PC-9 (cell line): ENCODE results near the gene LIX1. TPM values are rescaled to one million over a fixed set of nuclear protein-coding genes. Genes with fewer than 3 reads are reported as not detected.
"Not testable (repeated sequence)": the region's sequence is repeated elsewhere in the genome, so short reads cannot be mapped to it uniquely, and the experiment has no call there.

Source experiments
- Bru-seq: library from RNA; stranded (reverse); fragments of 400-500 nt; gene quantifications from one replicate; lab custom pipeline; 2021; lab: Mats Ljungman, UMichigan
- BruChase-seq, 2 experiments: library from RNA; stranded (reverse); fragments of 400-500 nt; gene quantifications; one replicate each; lab custom pipeline; 2021; lab: Mats Ljungman, UMichigan
- BruUV-seq: library from RNA; stranded (reverse); fragments of 400-500 nt; replicated peaks from 2 replicates; lab custom pipeline; 2021; lab: Mats Ljungman, UMichigan
- CTCF ChIA-PET: fragments of 300-600 bp; sonication (Branson Sonifier 250); formaldehyde crosslinking; loops from one replicate; lab custom pipeline; 2022; ENCODE audit warnings: antibody characterized with exemption; lab: Charles Lee
- POLR2A ChIA-PET: fragments of 300-600 bp; sonication (Branson Sonifier 250); formaldehyde crosslinking; loops from one replicate; lab custom pipeline; 2022; ENCODE audit warnings: antibody characterized with exemption; ENCODE audit not compliant: unreplicated experiment; lab: Charles Lee
- DNase-seq, 2 experiments: peaks; one replicate each; pipeline versions ENCODE4 v3.0.0 to v3.0.0-alpha.2; 2015 to 2022; ENCODE audit warnings: mixed read lengths in 1 of 2
- H2AFZ ChIP-seq: fragments of 200-600 bp; sonication (generic); 2 replicates; pipeline ENCODE4 v1.8.1; 2017; ENCODE audit warnings: antibody characterized with exemption
- H3F3A ChIP-seq: fragments of 200-600 bp; sonication (generic); 2 replicates; pipeline ENCODE4 v1.8.1; 2017; ENCODE audit warnings: antibody characterized with exemption, mild to moderate bottlenecking, low read depth; ENCODE audit not compliant: insufficient read depth
- H3K27ac ChIP-seq: fragments of 200-600 bp; sonication (generic); 2 replicates; pipeline ENCODE4 v1.6.1; 2016; ENCODE audit warnings: mixed run types
- H3K27me3 ChIP-seq: fragments of 200-600 bp; sonication (generic); 2 replicates; pipeline ENCODE4 v1.6.1; 2016; ENCODE audit warnings: low read depth, mixed run types; ENCODE audit not compliant: insufficient read depth
- H3K36me3 ChIP-seq: fragments of 200-600 bp; sonication (generic); 2 replicates; pipeline ENCODE4 v1.6.1; 2016; ENCODE audit warnings: low read depth, mixed run types
- H3K4me1 ChIP-seq: fragments of 200-600 bp; sonication (generic); replicated peaks from 2 replicates; pipeline ENCODE4 v1.6.1; 2016; ENCODE audit warnings: mixed run types; ENCODE audit not compliant: insufficient read depth
- H3K4me2 ChIP-seq: fragments of 200-600 bp; sonication (generic); 2 replicates; pipeline ENCODE4 v1.6.1; 2017; ENCODE audit warnings: mixed run types
- H3K4me3 ChIP-seq: fragments of 200-600 bp; sonication (generic); 2 replicates; pipeline ENCODE4 v1.6.1; 2016; ENCODE audit warnings: mixed run types
- H3K79me2 ChIP-seq: fragments of 200-600 bp; sonication (generic); 2 replicates; pipeline ENCODE4 v1.6.1; 2017; ENCODE audit warnings: low read depth, mixed run types
- H3K9me2 ChIP-seq: fragments of 200-600 bp; sonication (generic); 2 replicates; pipeline ENCODE4 v1.8.1; 2017; ENCODE audit warnings: mild to moderate bottlenecking; ENCODE audit not compliant: insufficient read depth
- H3K9me3 ChIP-seq: fragments of 200-600 bp; sonication (generic); 2 replicates; pipeline ENCODE4 v1.8.1; 2016; ENCODE audit warnings: low read depth; ENCODE audit not compliant: insufficient read depth
- H4K20me1 ChIP-seq: fragments of 200-600 bp; sonication (generic); 2 replicates; pipeline ENCODE4 v1.8.1; 2017; ENCODE audit not compliant: insufficient read depth
- EZH2 ChIP-seq: fragments of 200-600 bp; sonication (generic); IDR thresholded peaks from 2 replicates; pipeline ENCODE4 v1.8.0; 2017; ENCODE audit warnings: antibody characterized with exemption, low read depth
- intact Hi-C: fragments of 100-400 bp; cut with micrococcal nuclease; formaldehyde crosslinking; loops from one replicate; pipeline ENCODE4 v1.10.0; 2022; ENCODE audit not compliant: unreplicated experiment
- long read RNA-seq: library from polyadenylated mRNA; stranded (forward); transcript quantifications from one replicate; pipeline ENCODE4 v2.0.0, GENCODE V29; 2022
- total RNA-seq: library from RNA; stranded (reverse); gene quantifications from 2 replicates; pipeline ENCODE4 v1.2.3, GENCODE V29; 2021
- TF ChIP-seq, protein P1 (sequence below): fragments of 200-600 bp; sonication (generic); conservative IDR thresholded peaks from 2 replicates; pipeline ENCODE4 v1.6.1; 2017; ENCODE audit warnings: mixed run types, antibody characterized with exemption, mild to moderate bottlenecking, moderate library complexity

The LIX1 gene
- total RNA-seq (not detected in 2 replicates), Bru-seq, nascent RNA (percentile 2 among the genes with signal in this experiment), BruChase-seq, experiment 1, labeled RNA remaining after a 2-hour chase (percentile 5 among the genes with signal in this experiment), BruChase-seq, experiment 2, labeled RNA remaining after a 6-hour chase (percentile 2 among the genes with signal in this experiment)
- long read RNA-seq, result 0 reads

DNA sequence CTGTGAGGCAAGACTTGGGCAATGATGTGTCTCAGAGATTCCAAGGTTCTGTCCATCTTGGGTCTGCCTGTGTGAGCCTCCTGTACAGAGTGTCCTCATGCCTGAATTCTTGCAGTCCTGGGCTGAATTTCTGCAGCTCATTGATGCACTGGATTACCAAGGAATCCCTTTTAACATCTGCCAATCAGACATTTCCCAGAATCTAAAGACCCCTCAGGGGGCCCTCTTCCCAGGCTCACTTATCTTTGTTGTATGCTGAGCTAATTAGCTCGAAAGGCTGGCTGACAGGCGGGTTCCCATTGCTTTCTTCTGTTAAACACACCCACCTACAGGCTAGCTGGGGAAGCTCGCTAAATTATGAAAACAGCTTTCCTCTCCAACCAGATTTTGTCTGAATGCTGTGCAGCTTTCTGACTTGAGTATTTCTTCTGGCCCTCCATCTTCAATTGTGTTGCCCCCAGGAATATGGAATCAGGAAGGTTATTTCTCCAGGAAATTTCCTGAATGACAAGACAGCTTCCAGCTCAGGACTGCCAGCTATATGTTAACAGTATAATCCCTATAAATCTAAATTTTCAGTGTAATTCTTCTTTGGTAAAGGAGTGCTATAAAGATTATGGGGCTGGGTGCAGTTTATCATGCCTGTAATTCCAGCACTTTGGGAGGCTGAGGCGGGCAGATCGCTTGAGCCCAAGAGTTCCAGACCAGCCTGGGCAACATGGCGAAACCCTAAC, at the start of gene LIX1:
Gene LIX1 (minus strand): TSS at position 91 of the 734 bp plus-strand sequence. CDS start 35 bp downstream, at position 56.
- no peaks in the 10 kb centered on the region for H3K36me3 ChIP-seq
- no peak within 1 kb of the TSS for H3K4me3 ChIP-seq
- H3K79me2 ChIP-seq, result no peaks in the 10 kb centered on the region
- TF ChIP-seq, protein P1, sequence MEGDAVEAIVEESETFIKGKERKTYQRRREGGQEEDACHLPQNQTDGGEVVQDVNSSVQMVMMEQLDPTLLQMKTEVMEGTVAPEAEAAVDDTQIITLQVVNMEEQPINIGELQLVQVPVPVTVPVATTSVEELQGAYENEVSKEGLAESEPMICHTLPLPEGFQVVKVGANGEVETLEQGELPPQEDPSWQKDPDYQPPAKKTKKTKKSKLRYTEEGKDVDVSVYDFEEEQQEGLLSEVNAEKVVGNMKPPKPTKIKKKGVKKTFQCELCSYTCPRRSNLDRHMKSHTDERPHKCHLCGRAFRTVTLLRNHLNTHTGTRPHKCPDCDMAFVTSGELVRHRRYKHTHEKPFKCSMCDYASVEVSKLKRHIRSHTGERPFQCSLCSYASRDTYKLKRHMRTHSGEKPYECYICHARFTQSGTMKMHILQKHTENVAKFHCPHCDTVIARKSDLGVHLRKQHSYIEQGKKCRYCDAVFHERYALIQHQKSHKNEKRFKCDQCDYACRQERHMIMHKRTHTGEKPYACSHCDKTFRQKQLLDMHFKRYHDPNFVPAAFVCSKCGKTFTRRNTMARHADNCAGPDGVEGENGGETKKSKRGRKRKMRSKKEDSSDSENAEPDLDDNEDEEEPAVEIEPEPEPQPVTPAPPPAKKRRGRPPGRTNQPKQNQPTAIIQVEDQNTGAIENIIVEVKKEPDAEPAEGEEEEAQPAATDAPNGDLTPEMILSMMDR, result peak; percentile 73
- no peak for TF ChIP-seq EZH2
- no peaks in the 10 kb centered on the region for H3K4me1 ChIP-seq
- CTCF ChIA-PET, result interaction anchor here (0.6 to 2.5 kb wide), 3 partner anchors 145 to 274 kb away, joined by 5 to 13 read pairs (median 6); no protein-coding TSS in a partner anchor
- H3K27ac ChIP-seq, result no peak within 1 kb of the TSS
- POLR2A ChIA-PET, result interaction anchor here (0.6 kb wide), 1 partner anchor 99 kb away, joined by 3 read pairs; no protein-coding TSS in a partner anchor
- DNase-seq, result peak in 1 of 2 experiments; percentile 26
- 0 out of 2 replicates have a peak, but pooled peaks cover 5% of the 10 kb centered on the region for H3K9me2 ChIP-seq
- H3K27me3 ChIP-seq, result no peaks in the 10 kb centered on the region
- BruUV-seq, result no TSS peak
- H3K9me3 ChIP-seq, result no peaks in the 10 kb centered on the region
- H2AFZ ChIP-seq, result no peak within 1 kb of the TSS
- H3F3A ChIP-seq, result no peaks in the 10 kb centered on the region
- no peak within 1 kb of the TSS for H3K4me2 ChIP-seq
- intact Hi-C loops, result loop anchor here (5.0 to 10.0 kb wide), 4 partner anchors 145 to 530 kb away; partner anchors contain the start of gene LNPEP
- no peaks in the 10 kb centered on the region for H4K20me1 ChIP-seq

- TF ChIP-seq, protein P1, result no peak
- TF ChIP-seq EZH2, result no peak
- intact Hi-C loops, result no loop called here
- no peaks in the 10 kb centered on the region for H3K27me3 ChIP-seq
- peaks cover 28% of the 10 kb centered on the region for H3K4me1 ChIP-seq
- peaks cover 15% of the 10 kb centered on the region for H3F3A ChIP-seq
- H3K36me3 ChIP-seq, result no peaks in the 10 kb centered on the region
- 0 out of 2 replicates have a peak overlapping the region, but pooled peaks have one; percentile 78 for H3K4me2 ChIP-seq
- no peaks in the 10 kb centered on the region for H3K9me2 ChIP-seq
- H3K27ac ChIP-seq, result peak overlapping the region; percentile 89
- 0 out of 2 replicates have a peak overlapping the region, but pooled peaks have one; percentile 16 for H3K4me3 ChIP-seq
- H3K9me3 ChIP-seq, result no peaks in the 10 kb centered on the region
- no TSS peak for BruUV-seq
- CTCF ChIA-PET, result no interaction called here
- H4K20me1 ChIP-seq, result no peaks in the 10 kb centered on the region
- POLR2A ChIA-PET, result no interaction called here
- DNase-seq, result no peak
- H2AFZ ChIP-seq, result no peak overlapping the region
- H3K79me2 ChIP-seq, result peaks cover 4% of the 10 kb centered on the region; the same call in 1 of the 2 replicates
Observed at GRCh38 chr5:97191893-97192292, 49.5 kb upstream of the LIX1 start.

DNA sequence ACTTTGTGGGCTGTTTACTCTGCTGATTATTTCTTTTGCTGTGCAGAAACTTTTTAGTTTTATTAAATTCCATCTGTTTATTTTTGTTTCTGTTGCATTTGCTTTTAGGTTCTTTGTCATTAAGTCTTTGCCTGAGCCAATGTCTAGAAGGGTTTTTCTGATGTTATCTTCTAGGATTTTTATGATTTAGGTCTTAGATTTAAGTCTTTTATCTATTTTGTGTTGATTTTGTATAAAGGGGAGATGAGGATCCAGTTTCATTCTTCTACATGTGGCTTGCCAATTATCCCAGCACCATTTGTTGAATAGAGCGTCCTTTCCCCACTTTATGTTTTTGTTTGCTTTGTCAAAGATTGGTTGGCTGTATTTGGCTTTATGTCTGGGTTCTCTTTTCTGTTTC, 47.1 kb upstream of the LIX1 start:
- H3K4me3 ChIP-seq, H3K9me3 ChIP-seq, BruUV-seq, H3K9me2 ChIP-seq, H3K4me2 ChIP-seq, POLR2A ChIA-PET, intact Hi-C loops, H3K79me2 ChIP-seq, H3K36me3 ChIP-seq, H3K27ac ChIP-seq, H3K27me3 ChIP-seq, H2AFZ ChIP-seq, H4K20me1 ChIP-seq, DNase-seq: not testable (repeated sequence)
- H3K4me1 ChIP-seq, result peaks cover 25% of the 10 kb centered on the region
- CTCF ChIA-PET, result interaction anchor here (0.7 kb wide), 1 partner anchor 882 kb away, joined by 4 read pairs; no protein-coding TSS in a partner anchor
- H3F3A ChIP-seq, result peaks cover 15% of the 10 kb centered on the region
